PFSK-1 (cell line): ENCODE results near the gene LDLRAD4.

Experiments used
- FOXP2 ChIP-seq: optimal IDR thresholded peaks from 2 replicates; pipeline ENCODE3; 2011; ENCODE audit warnings: borderline replicate concordance, control low read depth, inconsistent platforms; ENCODE audit not compliant: insufficient read depth; ENCODE audit errors: extremely low read length, extremely low read depth
- POLR2AphosphoS5 ChIP-seq: IDR thresholded peaks from 2 replicates; pipeline ENCODE4 v1.6.1; 2012; ENCODE audit warnings: low read depth, mild to moderate bottlenecking, control low read depth, low read length, moderate library complexity
- REST ChIP-seq, 2 experiments: IDR thresholded peaks; 2 replicates each; pipeline versions ENCODE4 v1.6.1 to v1.8.0; 2011 to 2012; ENCODE audit warnings: low read depth in 2 of 2, low read length in 2 of 2, control low read depth in 1 of 2, inconsistent platforms in 1 of 2, mild to moderate bottlenecking in 1 of 2, moderate library complexity in 1 of 2; ENCODE audit not compliant: insufficient read depth in 1 of 2
- SIN3A ChIP-seq: IDR thresholded peaks from 2 replicates; pipeline ENCODE4 v1.6.1; 2012; ENCODE audit warnings: mild to moderate bottlenecking, low read length, moderate library complexity, borderline replicate concordance; ENCODE audit not compliant: insufficient read depth
- TAF1 ChIP-seq: IDR thresholded peaks from 2 replicates; pipeline ENCODE4 v1.6.1; 2012; ENCODE audit warnings: low read length, control low read depth, borderline replicate concordance; ENCODE audit not compliant: insufficient read depth

The LDLRAD4 gene

GRCh38 chr18:13354402-13354801 lies 135.8 kb downstream of the LDLRAD4 start:
- TF ChIP-seq REST (IDR thresholded peaks at IDR 0.05; ENCODE audit: insufficient read depth in 1 of 2, low read depth in 2 of 2, low read length in 2 of 2) (no peak), FOXP2 (no peak), POLR2AphosphoS5 (no peak), SIN3A (no peak), TAF1 (no peak)

- no peak for TF ChIP-seq TAF1
- TF ChIP-seq REST (IDR thresholded peaks at IDR 0.05; ENCODE audit: insufficient read depth in 1 of 2, low read depth in 2 of 2, low read length in 2 of 2) = no peak
- no peak for TF ChIP-seq SIN3A
- no peak for TF ChIP-seq FOXP2
- TF ChIP-seq POLR2AphosphoS5 = no peak
Measured at GRCh38 chr18:13356032-13356431, 137.5 kb downstream of the LDLRAD4 start.

- TF ChIP-seq TAF1 (no peak), SIN3A (no peak), REST (IDR thresholded peaks at IDR 0.05; ENCODE audit: insufficient read depth in 1 of 2, low read depth in 2 of 2, low read length in 2 of 2) (no peak), FOXP2 (no peak), POLR2AphosphoS5 (no peak)
Measured at GRCh38 chr18:13357289-13357688, 138.7 kb downstream of the LDLRAD4 start.

GRCh38 chr18:13359210-13359609 lies 140.7 kb downstream of the LDLRAD4 start:
- no peak for TF ChIP-seq TAF1
- TF ChIP-seq FOXP2 = no peak
- no peak for TF ChIP-seq SIN3A
- no peak for TF ChIP-seq POLR2AphosphoS5
- no peak for TF ChIP-seq REST (IDR thresholded peaks at IDR 0.05; ENCODE audit: insufficient read depth in 1 of 2, low read depth in 2 of 2, low read length in 2 of 2)

- TF ChIP-seq POLR2AphosphoS5 (no peak), FOXP2 (no peak), SIN3A (no peak), REST (IDR thresholded peaks at IDR 0.05; ENCODE audit: insufficient read depth in 1 of 2, low read depth in 2 of 2, low read length in 2 of 2) (no peak), TAF1 (no peak)
Measured at GRCh38 chr18:13361431-13361830, 142.9 kb downstream of the LDLRAD4 start.
